Activated T-helper 9 cell treated with anti-CD3 and anti-CD28 coated beads, Interleukin-2, amount 50 U/mL, for 16 hours (primary cell): ENCODE results near the gene STAB1.

Source experiments
- DNase-seq: peaks from one replicate; pipeline ENCODE4 v3.0.0-alpha.2; 2020; ENCODE audit warnings: low read depth

Gene STAB1

GRCh38 chr3:52509753-52510328, 14.7 kb downstream of the STAB1 start:
- no peak for DNase-seq

- no peak for DNase-seq
Measured at GRCh38 chr3:52511509-52511908, 16.4 kb downstream of the STAB1 start.

- no peak for DNase-seq
Measured at GRCh38 chr3:52512105-52512504, 17.0 kb downstream of the STAB1 start.

- no peak for DNase-seq
Measured at GRCh38 chr3:52512727-52513126, 17.6 kb downstream of the STAB1 start.

- no peak for DNase-seq
Measured at GRCh38 chr3:52513281-52513680, 18.1 kb downstream of the STAB1 start.

GRCh38 chr3:52514576-52514975, 19.4 kb downstream of the STAB1 start:
- no peak for DNase-seq

GRCh38 chr3:52515192-52515591, 20.1 kb downstream of the STAB1 start:
- DNase-seq = no peak

GRCh38 chr3:52516509-52517195, 21.5 kb downstream of the STAB1 start:
- DNase-seq = no peak

- DNase-seq = no peak
Measured at GRCh38 chr3:52517796-52518722, 22.9 kb downstream of the STAB1 start.

GRCh38 chr3:52518723-52519444, 23.7 kb downstream of the STAB1 start:
- DNase-seq = no peak

- DNase-seq = no peak
Measured at GRCh38 chr3:52519445-52520140, 24.5 kb downstream of the STAB1 start.

- no peak for DNase-seq
Measured at GRCh38 chr3:52520141-52520667, 25.1 kb downstream of the STAB1 start.

GRCh38 chr3:52520716-52521487, 25.8 kb downstream of the STAB1 start:
- DNase-seq = no peak

GRCh38 chr3:52521488-52521824, 26.3 kb downstream of the STAB1 start:
- no peak for DNase-seq

GRCh38 chr3:52521881-52522650, 26.9 kb downstream of the STAB1 start:
- DNase-seq = no peak

- no peak for DNase-seq
Measured at GRCh38 chr3:52522651-52523251, 27.6 kb downstream of the STAB1 start.

- DNase-seq = no peak
Measured at GRCh38 chr3:52523386-52524257, 28.5 kb downstream of the STAB1 start.

GRCh38 chr3:52524258-52524751, 29.2 kb downstream of the STAB1 start:
- no peak for DNase-seq
